ENCODE results near the gene RAB3D. TPM values are rescaled to one million over a fixed set of nuclear protein-coding genes. Genes with fewer than 3 reads are reported as not detected.

Gene RAB3D
- total RNA-seq, 1 experiment from 2014 or later: 12.3 TPM

- no peak for DNase-seq (ENCODE audit: extremely low read depth, low read depth)
These were observed 38.7 kb downstream of the RAB3D start for GRCh38 chr19:11300811-11301120.

DNA sequence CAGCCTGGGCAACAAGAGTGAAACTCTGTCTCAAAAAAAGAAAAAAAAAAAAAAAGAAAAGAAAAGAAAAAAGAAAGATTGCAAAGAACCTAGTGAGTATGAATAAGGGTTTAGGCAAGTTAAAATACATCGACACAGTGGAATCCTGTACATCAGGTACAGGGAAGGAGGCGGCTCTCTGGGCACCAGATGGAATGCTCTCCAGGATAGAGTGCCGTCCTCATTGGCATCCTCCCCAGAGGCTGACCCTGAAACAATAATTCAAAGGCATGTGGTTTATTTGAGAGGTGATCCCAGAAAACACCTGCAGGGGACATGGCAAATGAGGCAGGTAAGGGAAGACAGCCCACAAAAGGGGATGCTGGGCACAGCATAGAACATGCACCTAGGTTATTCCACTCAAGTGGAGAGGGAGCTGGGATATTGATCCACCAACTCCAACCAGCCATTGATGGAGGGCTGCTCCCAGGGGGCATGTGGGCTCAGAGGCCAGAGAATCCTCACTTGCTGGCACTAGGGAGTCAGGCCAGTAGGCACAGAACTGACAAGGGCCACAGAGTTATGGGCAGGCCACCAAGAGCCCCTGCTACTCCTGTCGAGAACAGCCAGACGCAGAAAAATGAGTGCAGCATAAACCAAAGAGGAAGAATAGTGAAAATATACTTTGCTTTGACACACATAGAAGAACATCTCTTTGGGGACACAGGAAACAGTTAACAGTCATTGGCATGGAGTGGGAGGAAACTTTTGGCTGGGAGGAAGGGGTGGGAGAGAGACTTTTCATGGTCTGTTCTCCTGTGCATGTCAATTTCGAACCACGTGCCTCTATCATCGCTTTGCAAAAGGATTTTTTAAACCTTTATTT lies 39.3 kb downstream of the RAB3D start:
- no peak for DNase-seq (ENCODE audit: extremely low read depth, low read depth)

GRCh38 chr19:11296264-11296663 lies 43.2 kb downstream of the RAB3D start:
- no peak for DNase-seq (ENCODE audit: extremely low read depth, low read depth)

GRCh38 chr19:11295665-11296245 lies 43.7 kb downstream of the RAB3D start, which contains the start of gene TSPAN16:
TSS of gene TSPAN16 (plus strand) at chr19:11296160. CDS start at chr19:11296298, 138 bp downstream.
- no peak for DNase-seq (ENCODE audit: extremely low read depth, low read depth)

DNA sequence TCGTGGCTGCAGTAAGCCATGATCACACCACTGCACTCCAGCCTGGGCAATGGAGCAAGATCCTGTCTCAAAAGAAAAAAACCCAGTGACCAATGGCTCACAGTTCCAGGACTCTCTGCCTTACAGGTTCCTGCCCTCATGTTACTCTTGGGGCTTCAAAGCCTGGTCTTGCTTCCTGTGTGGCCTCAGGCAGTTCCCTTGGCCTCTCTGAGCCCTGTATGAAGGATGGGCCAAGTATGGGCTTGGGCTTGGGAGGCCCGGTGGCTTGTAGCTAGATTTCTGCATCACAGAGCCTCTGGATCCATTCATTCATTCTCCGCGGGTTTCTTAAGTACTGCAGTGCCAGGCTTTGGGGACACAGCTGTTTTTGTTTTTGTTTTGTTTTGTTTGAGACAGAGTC lies 44.3 kb downstream of the RAB3D start:
- DNase-seq (ENCODE audit: extremely low read depth, low read depth): no peak

- peak; percentile 93 for DNase-seq (ENCODE audit: extremely low read depth, low read depth)
These were observed 45.7 kb downstream of the RAB3D start for GRCh38 chr19:11293433-11294389.

DNA sequence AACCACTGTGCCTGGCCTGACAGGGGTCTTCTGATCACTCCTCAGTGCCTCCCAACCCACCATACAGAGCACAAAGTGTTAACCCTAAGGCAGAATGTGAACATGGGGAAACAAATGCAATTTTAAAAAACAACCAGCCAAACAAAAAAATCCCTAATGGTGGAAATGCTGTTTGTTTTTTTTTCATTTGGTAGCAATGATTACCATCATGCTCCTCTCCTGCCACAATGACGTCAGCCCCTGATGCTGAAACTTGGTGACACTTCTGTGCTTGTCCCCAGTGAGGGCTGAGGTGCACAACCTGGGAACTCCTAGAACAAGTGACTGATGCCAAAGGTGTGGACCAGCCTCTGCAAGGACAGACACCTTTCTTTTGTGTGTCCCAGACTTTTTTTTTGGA lies 47.5 kb downstream of the RAB3D start:
- DNase-seq (ENCODE audit: extremely low read depth, low read depth): no peak

DNA sequence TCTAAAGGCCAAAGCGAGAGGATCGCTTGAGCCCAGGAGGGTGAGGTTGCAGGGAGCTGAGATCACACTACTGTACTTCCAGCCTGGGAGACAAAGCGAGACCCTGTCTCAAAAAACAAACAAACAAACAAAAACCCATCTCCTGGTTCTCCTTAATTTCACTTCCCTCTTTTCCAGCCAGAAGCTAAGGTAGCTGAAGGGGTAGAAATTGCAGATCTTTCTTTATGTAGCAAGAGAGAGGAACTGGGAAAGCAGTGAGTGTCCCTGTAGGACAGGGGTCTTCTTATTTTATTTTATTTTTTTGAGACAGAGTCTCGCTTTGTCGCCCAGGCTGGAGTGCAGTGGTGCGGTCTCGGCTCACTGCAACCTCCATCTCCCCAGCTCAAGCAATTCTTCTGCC lies 48.0 kb downstream of the RAB3D start:
- DNase-seq (ENCODE audit: extremely low read depth, low read depth): no peak

DNA sequence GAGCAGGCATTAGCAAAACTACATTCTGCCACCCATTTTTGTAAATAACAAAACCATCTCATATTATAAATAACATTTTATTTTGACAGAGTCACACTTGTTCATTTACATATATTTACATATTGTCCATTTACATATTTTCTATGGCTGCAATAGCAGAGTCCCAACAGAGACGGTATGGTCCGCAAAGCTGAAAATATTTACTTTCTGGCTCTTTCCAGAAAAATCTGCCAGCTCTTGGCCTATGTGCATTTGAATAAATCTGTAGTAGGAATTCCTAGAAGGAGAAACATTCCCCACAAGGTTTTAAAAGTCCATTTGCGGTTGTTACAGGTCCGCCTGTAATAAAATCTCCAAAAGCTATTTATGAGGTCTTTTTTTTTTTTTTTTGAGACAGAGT lies 49.2 kb downstream of the RAB3D start:
- DNase-seq (ENCODE audit: extremely low read depth, low read depth): no peak

DNA sequence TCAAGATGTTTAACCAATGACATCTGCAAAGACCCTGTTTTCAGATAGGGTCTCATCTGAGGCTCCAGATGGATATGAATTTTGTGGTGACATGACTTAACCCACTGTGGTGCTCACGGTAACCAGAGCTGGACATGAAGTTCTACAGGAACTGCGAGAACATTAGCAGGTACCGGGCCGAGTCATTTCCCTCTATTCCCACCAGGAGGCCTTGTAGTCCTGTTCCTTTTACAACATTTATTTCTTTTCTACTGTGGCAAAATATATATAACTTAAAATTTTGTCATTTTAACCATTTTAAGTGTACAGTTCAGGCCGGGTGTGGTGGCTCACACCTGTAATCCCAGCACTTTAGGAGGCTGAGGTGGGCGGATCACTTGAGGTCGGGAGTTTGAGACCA lies 51.1 kb downstream of the RAB3D start:
- no peak for DNase-seq (ENCODE audit: extremely low read depth, low read depth)

GRCh38 chr19:11286312-11286974 lies 53.0 kb downstream of the RAB3D start:
- no peak for DNase-seq (ENCODE audit: extremely low read depth, low read depth)

- no peak for DNase-seq (ENCODE audit: extremely low read depth, low read depth)
These were observed 54.9 kb downstream of the RAB3D start for GRCh38 chr19:11284515-11284914.

DNA sequence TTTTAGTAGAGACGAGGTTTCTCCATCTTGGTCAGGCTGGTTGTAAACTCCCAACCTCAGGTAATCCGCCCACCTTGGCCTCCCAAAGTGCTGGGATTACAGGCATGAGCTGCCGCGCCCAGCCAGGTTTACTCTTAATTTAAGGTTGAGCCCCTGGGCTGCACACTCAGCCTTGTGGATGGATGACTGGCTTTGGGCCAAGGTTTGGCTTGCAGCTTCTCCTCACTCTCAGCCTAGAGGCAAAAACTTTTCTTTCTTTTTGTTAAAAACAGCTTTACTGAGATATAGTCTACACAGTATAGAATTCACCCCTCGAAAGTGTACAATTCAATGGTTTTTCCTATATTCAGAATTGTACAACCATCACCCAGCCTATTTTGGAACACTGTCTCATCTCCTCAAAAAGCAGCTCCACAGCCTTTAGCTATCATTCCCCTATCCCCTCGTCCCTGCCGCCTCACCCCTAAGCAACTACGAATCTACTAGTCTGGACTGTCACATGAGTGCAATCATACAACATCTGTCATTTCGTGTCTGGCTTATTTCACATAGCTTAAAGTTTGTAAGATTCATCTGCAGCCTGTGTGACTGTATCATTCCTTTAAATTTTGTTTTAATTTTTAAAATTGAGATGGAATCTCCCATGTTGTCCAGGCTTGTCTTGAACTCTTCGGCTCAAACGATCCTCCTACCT lies 58.0 kb downstream of the RAB3D start:
- no peak for DNase-seq (ENCODE audit: extremely low read depth, low read depth)

DNA sequence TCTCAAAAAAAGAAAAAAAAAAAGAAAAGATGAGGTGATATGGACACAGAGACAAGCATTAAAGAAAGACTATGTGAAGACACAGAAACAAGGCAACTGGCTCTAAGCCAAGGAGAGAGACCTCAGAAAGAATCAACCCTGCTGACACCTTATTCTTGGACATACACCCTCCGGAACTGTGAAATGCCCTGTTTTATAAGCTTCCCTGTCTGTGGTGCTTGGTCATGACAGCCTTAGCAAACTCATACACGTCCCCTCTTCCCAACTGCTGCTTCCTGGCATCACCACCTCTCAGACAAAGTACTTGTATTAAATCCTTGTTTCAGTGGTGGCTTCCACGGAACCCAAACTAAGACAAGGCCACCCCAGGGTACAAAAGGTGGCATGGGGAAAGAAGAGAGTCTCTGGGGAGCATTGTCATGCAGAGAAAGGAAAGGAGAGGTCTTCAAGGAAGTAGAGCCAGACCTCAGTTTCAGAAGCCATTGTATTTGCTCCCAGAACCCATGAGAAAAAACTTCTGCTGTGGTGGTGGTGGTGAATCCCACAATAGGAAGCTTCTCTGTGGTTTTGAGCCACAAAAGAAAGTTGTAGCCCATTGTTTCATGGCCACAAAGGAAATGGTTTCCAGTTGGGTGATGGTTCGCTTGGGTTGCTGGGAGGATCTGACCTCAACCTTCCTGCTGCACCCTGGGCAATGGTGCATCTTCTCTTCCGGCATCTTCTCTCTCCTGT lies 59.8 kb downstream of the RAB3D start:
- DNase-seq (ENCODE audit: extremely low read depth, low read depth): no peak

- DNase-seq (ENCODE audit: extremely low read depth, low read depth): no peak
These were observed 60.8 kb downstream of the RAB3D start for GRCh38 chr19:11278670-11279069.

DNA sequence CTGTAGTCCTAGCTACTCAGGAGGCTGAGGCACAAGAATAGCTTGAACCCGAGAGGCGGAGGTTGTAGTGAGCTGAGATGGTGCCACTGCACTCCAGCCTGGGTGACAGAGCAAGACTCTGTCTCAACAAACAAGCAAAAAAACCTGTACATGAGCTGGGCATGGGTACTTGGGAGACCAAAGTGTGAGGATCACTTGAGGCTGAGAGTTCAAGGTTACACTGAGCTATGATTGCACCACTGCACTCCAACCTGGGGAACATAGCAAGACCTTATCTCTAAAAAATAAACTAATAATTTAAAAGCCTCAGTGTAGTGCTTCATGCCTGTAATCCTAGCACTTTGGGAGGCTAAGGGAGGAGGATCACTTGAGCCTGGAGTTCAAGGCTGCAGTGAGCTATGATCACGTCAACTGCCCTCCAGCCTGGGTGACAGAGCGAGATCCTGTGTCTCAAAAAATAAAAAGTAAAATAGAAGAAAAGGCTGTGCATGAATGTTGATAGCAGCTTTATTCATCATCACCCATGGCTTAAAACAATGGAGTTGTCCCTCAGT lies 64.8 kb downstream of the RAB3D start:
- no peak for DNase-seq (ENCODE audit: extremely low read depth, low read depth)

GRCh38 chr19:11273989-11274388 lies 65.5 kb downstream of the RAB3D start:
- DNase-seq (ENCODE audit: extremely low read depth, low read depth): no peak

- DNase-seq (ENCODE audit: extremely low read depth, low read depth): no peak
These were observed 66.2 kb downstream of the RAB3D start for GRCh38 chr19:11273296-11273695.
